ENCODE measurements around the gene C11orf42. TPM values are rescaled to one million over a fixed set of nuclear protein-coding genes. Genes with fewer than 3 reads are reported as not detected.

Gene C11orf42
- total RNA-seq, 1 experiment from 2014 or later, result not detected

DNA sequence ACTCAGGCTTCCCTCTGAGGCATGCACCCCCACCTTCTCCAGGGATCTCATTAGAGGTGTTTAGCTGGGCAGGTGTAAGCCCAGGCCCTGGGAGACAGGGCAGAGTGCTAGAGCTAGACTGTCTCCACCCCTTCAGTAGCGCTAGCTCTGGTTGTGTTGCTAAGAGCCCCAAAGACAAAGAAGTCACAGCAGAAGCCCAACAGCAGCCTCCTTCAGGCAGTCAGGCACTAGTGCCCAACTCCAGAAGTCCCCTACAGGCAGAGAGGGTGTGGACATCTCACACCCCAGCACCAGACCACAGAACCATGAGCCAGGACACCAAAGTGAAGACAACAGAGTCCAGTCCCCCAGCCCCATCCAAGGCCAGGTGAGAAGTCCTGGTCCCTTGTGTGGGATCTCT lies 33.5 kb downstream of the C11orf42 start, which contains the start of gene CNGA4:
Gene CNGA4, plus strand, starts transcription at position 188 of the 400 bp plus-strand sequence. Its CDS starts 118 bp downstream, at position 306.
- no peak within 1 kb of the TSS for H3K4me2 ChIP-seq (ENCODE audit: insufficient read depth, insufficient read length, low read length)

More for the DNA sequence above, 33.5 kb downstream of the C11orf42 start, which contains the start of gene CNGA4:
- Mint-ChIP-seq H3K4me3 (no peak within 1 kb of the TSS), H3K27me3 (ENCODE audit: low read depth) (peaks cover 15% of the 10 kb centered on the region), H3K27ac (no peak within 1 kb of the TSS), H3K4me1 (peaks cover 15 to 20% of the 10 kb centered on the region in 2 experiments), H3K9me3 (no peaks in the 10 kb centered on the region), H3K36me3 (ENCODE audit: insufficient read depth in 1 of 3, low read depth in 3 of 3) (no peaks in the 10 kb centered on the region)
- Histone ChIP-seq H3K14ac (ENCODE audit: insufficient read depth, low read length) (peak within 1 kb of the TSS; percentile 13; the same call in 1 of the 2 replicates), H3K56ac (ENCODE audit: insufficient read length, low read depth, low read length) (no peak within 1 kb of the TSS), H2AFZ (ENCODE audit: low read length) (no peak within 1 kb of the TSS), H3K4me1 (ENCODE audit: insufficient read depth, low read length) (no peaks in the 10 kb centered on the region), H2BK12ac (ENCODE audit: insufficient read length, low read depth, low read length) (no peak within 1 kb of the TSS), H3K79me1 (ENCODE audit: insufficient read depth, low read depth, low read length, poor library complexity, severe bottlenecking) (no peaks in the 10 kb centered on the region), H3K9me3 (ENCODE audit: control insufficient read depth, low read depth, low read length) (no peaks in the 10 kb centered on the region), H2BK5ac (ENCODE audit: insufficient read length, low read length) (no peak within 1 kb of the TSS), H3K4ac (ENCODE audit: low read depth, low read length) (no peak within 1 kb of the TSS), H3K23me2 (ENCODE audit: insufficient read length, low read depth, low read length, poor library complexity, severe bottlenecking) (peaks cover 5% of the 10 kb centered on the region), H2BK120ac (ENCODE audit: low read depth, low read length, poor library complexity, severe bottlenecking) (no peak within 1 kb of the TSS), H4K8ac (replicated peaks; ENCODE audit: insufficient read length, low read depth, low read length) (no peak within 1 kb of the TSS), H3K27ac (ENCODE audit: insufficient read length, low read depth, low read length) (no peak within 1 kb of the TSS), H2BK20ac (ENCODE audit: low read depth, low read length, poor library complexity, severe bottlenecking) (no peak within 1 kb of the TSS), H4K5ac (ENCODE audit: insufficient read length, low read depth, low read length) (no peak within 1 kb of the TSS), H3K18ac (ENCODE audit: insufficient read length, low read depth, low read length) (no peak within 1 kb of the TSS), H4K91ac (ENCODE audit: insufficient read length, low read depth, low read length) (no peak within 1 kb of the TSS), H3K9ac (ENCODE audit: extremely low read depth, insufficient read length, low read length) (no peak within 1 kb of the TSS), H3K23ac (ENCODE audit: insufficient read length, low read depth, low read length) (no peak within 1 kb of the TSS), H3K79me2 (ENCODE audit: insufficient read depth, low read length) (peaks cover under 1% of the 10 kb centered on the region; the same call in 1 of the 2 replicates), H3K27me3 (ENCODE audit: insufficient read depth, low read length) (no peaks in the 10 kb centered on the region), H3T11ph (ENCODE audit: low read length) (no peak within 1 kb of the TSS), H2AK5ac (ENCODE audit: insufficient read length, low read length) (no peak within 1 kb of the TSS), H4K20me1 (ENCODE audit: control insufficient read depth, insufficient read depth, insufficient read length) (no peaks in the 10 kb centered on the region), H2BK15ac (ENCODE audit: low read depth, low read length) (no peak within 1 kb of the TSS)
- TF ChIP-seq, protein P1, sequence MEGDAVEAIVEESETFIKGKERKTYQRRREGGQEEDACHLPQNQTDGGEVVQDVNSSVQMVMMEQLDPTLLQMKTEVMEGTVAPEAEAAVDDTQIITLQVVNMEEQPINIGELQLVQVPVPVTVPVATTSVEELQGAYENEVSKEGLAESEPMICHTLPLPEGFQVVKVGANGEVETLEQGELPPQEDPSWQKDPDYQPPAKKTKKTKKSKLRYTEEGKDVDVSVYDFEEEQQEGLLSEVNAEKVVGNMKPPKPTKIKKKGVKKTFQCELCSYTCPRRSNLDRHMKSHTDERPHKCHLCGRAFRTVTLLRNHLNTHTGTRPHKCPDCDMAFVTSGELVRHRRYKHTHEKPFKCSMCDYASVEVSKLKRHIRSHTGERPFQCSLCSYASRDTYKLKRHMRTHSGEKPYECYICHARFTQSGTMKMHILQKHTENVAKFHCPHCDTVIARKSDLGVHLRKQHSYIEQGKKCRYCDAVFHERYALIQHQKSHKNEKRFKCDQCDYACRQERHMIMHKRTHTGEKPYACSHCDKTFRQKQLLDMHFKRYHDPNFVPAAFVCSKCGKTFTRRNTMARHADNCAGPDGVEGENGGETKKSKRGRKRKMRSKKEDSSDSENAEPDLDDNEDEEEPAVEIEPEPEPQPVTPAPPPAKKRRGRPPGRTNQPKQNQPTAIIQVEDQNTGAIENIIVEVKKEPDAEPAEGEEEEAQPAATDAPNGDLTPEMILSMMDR (conservative IDR thresholded peaks at IDR 0.05), result 0 out of 3 replicates have a peak, but pooled peaks have one; percentile 20
- DNase-seq, result no peak
- no CpG with 5 or more reads among the region's 1 CpG for WGBS (ENCODE audit: extremely low coverage, insufficient read length, low lambda C conversion rate)
